Measurements from ENCODE around the gene TMEM44. TPM values are rescaled to one million over a fixed set of nuclear protein-coding genes. Genes with fewer than 3 reads are reported as not detected.
"Not testable (repeated sequence)": the region's sequence is repeated elsewhere in the genome, so short reads cannot be mapped to it uniquely, and the experiment has no call there.

TMEM44 gene
- total RNA-seq, 1 experiment from 2014 or later, result 4.9 TPM

DNA sequence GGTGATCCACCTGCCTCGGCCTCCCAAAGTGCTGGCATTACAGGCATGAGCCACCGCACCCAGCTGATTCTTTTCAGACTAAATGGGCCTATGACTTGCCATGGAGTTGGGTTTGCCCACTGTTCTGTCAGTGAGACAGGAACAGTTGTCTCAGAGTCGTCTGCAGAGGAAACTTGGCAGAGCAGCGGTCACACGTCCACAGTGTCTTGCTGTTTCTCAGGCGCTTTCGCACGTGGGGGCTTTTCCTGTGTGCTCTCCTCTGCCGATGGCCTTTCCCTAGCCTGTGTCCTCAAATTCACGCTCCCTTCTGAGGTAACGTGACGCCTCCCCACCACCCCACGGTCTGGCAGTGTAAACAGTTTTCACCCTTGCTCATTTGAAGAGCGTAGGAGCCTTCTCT, 11.3 kb downstream of the TMEM44 start:
- in situ Hi-C loops (cut with HindIII; ENCODE audit: low pct_unique_long_range_greater_than_20kb, low sequenced_read_pairs), result no loop called here
- DNase-seq (ENCODE audit: low read depth, low spot score), result no peak

- DNase-seq (ENCODE audit: low read depth, low spot score), result no peak
- in situ Hi-C loops (cut with HindIII; ENCODE audit: low pct_unique_long_range_greater_than_20kb, low sequenced_read_pairs), result no loop called here
Measured at GRCh38 chr3:194620196-194620595, 13.0 kb downstream of the TMEM44 start.

DNA sequence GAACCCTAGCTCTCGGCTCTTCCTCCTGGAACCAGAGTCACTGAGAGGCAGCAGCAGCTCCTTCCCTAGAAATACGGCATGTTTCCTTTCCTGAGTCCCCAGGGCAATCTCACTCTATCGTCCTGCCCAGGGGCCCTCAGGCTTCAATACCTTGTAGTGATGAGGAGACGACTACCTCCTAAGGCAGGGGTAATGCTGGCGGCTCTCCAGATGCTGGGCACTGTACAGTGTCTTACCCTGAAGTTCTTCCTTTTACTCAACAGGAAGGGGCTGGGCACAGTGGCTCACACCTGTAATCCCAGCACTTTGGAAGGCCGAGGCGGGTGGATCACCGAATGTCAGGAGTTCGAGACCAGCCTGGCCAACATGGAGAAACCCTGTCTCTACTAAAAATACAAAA, 13.5 kb downstream of the TMEM44 start:
- in situ Hi-C loops (cut with HindIII; ENCODE audit: low pct_unique_long_range_greater_than_20kb, low sequenced_read_pairs), result no loop called here
- DNase-seq (ENCODE audit: low read depth, low spot score), result no peak

DNA sequence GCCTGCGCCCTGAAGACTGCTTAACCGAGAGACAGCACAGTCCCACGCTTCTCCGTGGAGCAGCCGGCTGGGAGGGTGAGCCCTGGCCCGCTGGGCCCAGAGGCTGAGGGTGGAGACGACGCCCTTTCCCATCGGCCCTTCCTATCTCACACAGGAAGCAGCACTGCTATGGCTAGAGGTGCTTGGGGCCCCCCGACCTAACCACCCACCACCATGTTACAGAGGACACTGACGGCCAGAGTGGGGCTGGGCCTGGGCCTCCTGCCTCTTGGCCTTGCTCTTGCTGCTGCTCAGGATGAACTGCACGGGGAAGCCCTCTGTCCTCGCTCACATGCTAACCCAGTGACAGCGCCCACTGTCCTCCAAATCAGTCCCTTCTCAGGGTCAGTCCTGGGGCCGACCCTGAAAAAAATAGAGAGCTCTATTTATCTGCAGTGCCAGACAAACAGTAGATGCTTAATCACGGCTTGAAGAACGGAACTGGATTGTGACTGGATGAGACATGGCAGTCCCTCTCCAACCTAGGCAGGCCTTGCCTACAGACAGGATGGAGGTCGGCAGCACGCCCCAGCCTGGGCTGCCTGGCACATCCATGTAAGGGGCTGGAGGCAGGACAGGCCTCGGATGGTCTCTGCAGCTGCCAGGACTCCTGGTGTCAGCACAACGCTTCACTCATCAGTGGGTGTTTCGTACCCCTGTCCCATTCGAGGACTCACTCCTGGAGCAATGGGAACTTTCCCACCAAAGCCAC, 14.2 kb downstream of the TMEM44 start:
- no peak for DNase-seq (ENCODE audit: low read depth, low spot score)
- in situ Hi-C loops (cut with HindIII; ENCODE audit: low pct_unique_long_range_greater_than_20kb, low sequenced_read_pairs), result no loop called here

- no peak for DNase-seq (ENCODE audit: low read depth, low spot score)
Measured at GRCh38 chr3:194617827-194618226, 15.4 kb downstream of the TMEM44 start.

GRCh38 chr3:194617143-194617671, 16.0 kb downstream of the TMEM44 start:
- in situ Hi-C loops (cut with HindIII; ENCODE audit: low pct_unique_long_range_greater_than_20kb, low sequenced_read_pairs), result no loop called here
- DNase-seq (ENCODE audit: low read depth, low spot score), result no peak

More at GRCh38 chr3:194617827-194618226, 15.4 kb downstream of the TMEM44 start:
- in situ Hi-C loops (cut with HindIII; ENCODE audit: low pct_unique_long_range_greater_than_20kb, low sequenced_read_pairs), result no loop called here

- in situ Hi-C loops (cut with HindIII; ENCODE audit: low pct_unique_long_range_greater_than_20kb, low sequenced_read_pairs), result no loop called here
- no peak for DNase-seq (ENCODE audit: low read depth, low spot score)
Measured at GRCh38 chr3:194615226-194615625, 18.0 kb downstream of the TMEM44 start.

DNA sequence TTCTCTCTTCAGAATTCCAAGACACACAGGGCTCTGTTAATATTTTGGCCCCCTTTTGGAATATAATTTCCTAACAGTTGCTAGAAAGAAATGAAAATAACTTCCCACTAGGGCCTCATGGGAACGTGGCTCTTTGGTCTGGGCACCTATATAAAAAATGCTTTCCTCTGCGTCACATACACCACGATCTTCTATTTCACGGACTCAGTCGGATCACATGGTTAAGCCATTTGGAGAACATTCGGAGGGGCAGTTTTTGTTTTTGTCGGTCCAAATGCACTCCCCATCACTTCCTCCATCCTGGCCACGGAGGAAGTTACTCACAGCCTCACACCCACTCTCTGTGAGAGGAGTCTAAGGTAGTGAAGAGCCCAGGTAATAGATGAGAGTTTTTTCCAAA, 21.0 kb downstream of the TMEM44 start:
- in situ Hi-C loops (cut with HindIII; ENCODE audit: low pct_unique_long_range_greater_than_20kb, low sequenced_read_pairs), result no loop called here

GRCh38 chr3:194610689-194611088, 22.5 kb downstream of the TMEM44 start:
- in situ Hi-C loops (cut with HindIII; ENCODE audit: low pct_unique_long_range_greater_than_20kb, low sequenced_read_pairs), result no loop called here
- no peak for DNase-seq (ENCODE audit: low read depth, low spot score)

More for the DNA sequence above, 21.0 kb downstream of the TMEM44 start:
- DNase-seq (ENCODE audit: low read depth, low spot score), result no peak

- DNase-seq (ENCODE audit: low read depth, low spot score), result no peak
- in situ Hi-C loops (cut with HindIII; ENCODE audit: low pct_unique_long_range_greater_than_20kb, low sequenced_read_pairs), result no loop called here
Measured at GRCh38 chr3:194609601-194610000, 23.6 kb downstream of the TMEM44 start.

DNA sequence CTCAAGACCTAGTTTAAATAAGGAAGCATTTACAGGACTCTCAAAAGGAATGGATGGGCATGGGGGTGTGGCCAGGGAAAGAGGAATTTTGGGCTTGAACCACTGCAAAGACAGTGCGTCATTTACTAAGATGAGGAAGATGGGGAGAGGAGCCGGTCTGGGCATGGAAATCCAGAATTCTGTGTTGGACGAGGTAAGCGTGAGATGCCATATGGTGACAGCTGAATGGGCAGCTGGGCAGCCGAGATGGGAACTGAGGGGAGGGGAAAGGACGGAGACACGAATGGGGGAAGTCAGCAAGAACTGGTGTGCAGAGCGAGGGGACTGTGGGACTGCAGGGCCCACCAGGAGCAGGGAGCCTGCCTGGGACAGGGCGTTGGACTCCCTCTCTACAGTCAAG, 24.2 kb downstream of the TMEM44 start:
- in situ Hi-C loops (cut with HindIII; ENCODE audit: low pct_unique_long_range_greater_than_20kb, low sequenced_read_pairs), result no loop called here
- DNase-seq (ENCODE audit: low read depth, low spot score), result no peak

- no peak for DNase-seq (ENCODE audit: low read depth, low spot score)
- in situ Hi-C loops (cut with HindIII; ENCODE audit: low pct_unique_long_range_greater_than_20kb, low sequenced_read_pairs), result no loop called here
Measured at GRCh38 chr3:194607592-194608389, 25.4 kb downstream of the TMEM44 start.

- in situ Hi-C loops (cut with HindIII; ENCODE audit: low pct_unique_long_range_greater_than_20kb, low sequenced_read_pairs), result no loop called here
- no peak for DNase-seq (ENCODE audit: low read depth, low spot score)
Measured at GRCh38 chr3:194606941-194607340, 26.3 kb downstream of the TMEM44 start.

- in situ Hi-C loops (cut with HindIII; ENCODE audit: low pct_unique_long_range_greater_than_20kb, low sequenced_read_pairs), result no loop called here
- no peak for DNase-seq (ENCODE audit: low read depth, low spot score)
Measured at GRCh38 chr3:194606163-194606562, 27.1 kb downstream of the TMEM44 start.

DNA sequence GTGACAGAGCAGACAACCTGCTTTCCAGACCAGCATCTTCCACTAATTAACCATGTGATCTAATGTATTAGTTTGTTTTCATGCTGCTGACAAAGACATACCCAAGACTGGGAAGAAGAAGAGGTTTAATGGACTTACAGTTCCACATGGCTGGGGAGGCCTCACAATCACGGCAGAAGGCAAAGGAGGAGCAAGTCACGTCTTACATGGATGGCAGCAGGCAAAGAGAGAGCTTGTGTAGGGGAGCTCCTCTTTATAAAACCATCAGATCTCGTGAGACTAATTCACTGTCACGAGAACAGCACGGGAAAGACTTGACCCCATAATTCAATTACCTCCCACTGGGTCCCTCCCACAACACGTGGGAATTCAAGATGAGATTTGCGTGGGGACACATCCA, 27.9 kb downstream of the TMEM44 start:
- in situ Hi-C loops (cut with HindIII; ENCODE audit: low pct_unique_long_range_greater_than_20kb, low sequenced_read_pairs); DNase-seq (ENCODE audit: low read depth, low spot score): not testable (repeated sequence)

DNA sequence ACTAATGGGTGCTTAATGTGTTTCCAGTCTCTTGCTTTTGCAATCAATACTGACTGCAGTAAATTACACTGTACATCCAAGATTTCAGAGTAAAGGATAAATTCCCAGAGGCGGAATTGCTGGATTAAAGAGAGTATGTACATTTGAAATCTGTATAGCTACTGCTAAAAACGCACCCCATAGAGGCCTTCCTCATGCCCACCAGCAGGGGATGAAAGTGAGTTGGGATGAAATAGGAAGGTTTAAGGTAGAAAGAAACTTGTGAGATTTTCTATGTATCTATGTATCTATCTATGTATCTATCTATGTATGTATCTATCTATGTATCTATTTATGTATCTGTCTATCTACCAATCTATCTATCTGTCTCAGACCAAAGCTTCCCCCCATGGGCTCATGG, 28.4 kb downstream of the TMEM44 start:
- in situ Hi-C loops (cut with HindIII; ENCODE audit: low pct_unique_long_range_greater_than_20kb, low sequenced_read_pairs), result no loop called here
- DNase-seq (ENCODE audit: low read depth, low spot score), result peak; percentile 32

DNA sequence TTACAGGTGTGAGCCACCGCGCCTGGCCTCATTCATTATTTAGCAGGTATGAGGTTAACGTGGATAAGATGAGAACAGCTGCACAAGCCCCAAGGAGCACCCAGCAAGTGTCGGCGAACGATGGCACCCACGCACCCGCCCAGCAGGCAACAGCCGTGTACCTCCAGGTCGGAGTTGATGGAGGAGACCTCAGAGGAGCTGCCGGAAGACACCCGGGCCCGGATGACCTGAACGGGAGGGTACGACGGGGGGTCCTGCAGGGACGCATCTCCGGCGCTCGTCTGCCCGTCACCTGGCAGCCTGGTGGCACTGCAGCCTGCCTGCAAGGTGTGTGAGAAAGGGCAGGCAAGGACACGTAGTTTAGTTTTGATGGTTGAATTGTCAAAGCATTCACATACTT, 29.1 kb downstream of the TMEM44 start:
- no peak for DNase-seq (ENCODE audit: low read depth, low spot score)

GRCh38 chr3:194602669-194603171, 30.5 kb downstream of the TMEM44 start:
- no peak for DNase-seq (ENCODE audit: low read depth, low spot score)
- in situ Hi-C loops (cut with HindIII; ENCODE audit: low pct_unique_long_range_greater_than_20kb, low sequenced_read_pairs), result no loop called here

More for the DNA sequence above, 29.1 kb downstream of the TMEM44 start:
- in situ Hi-C loops (cut with HindIII; ENCODE audit: low pct_unique_long_range_greater_than_20kb, low sequenced_read_pairs), result no loop called here

All from SK-MEL-5 (cell line).